Measurements from ENCODE around the gene KCNQ1. TPM values are rescaled to one million over a fixed set of nuclear protein-coding genes. Genes with fewer than 3 reads are reported as not detected.

KCNQ1 gene
- total and polyA plus RNA-seq, 9 of the 15 experiments (the other 6 are each of a cell fraction or from before 2014, with no cell fraction given), result 0.44 TPM; not detected in 8

GRCh38 chr11:2400762-2401435, 43.9 kb upstream of the KCNQ1 start (continued):
- TF ChIP-seq NKRF (IDR thresholded peaks at IDR 0.05; ENCODE audit: borderline replicate concordance), result peak; percentile 40; the same call in 1 of the 2 replicates
- no peak for TF ChIP-seq ZNF77 (CRISPR knock-in tag; IDR thresholded peaks at IDR 0.05)
- TF ChIP-seq BRF2 (IDR thresholded peaks at IDR 0.05; ENCODE audit: borderline replicate concordance, insufficient read depth, insufficient read length), result no peak
- TF ChIP-seq GATAD2A (IDR thresholded peaks at IDR 0.05), result no peak
- no peak for TF ChIP-seq CHAMP1 (IDR thresholded peaks at IDR 0.05)
- TF ChIP-seq TRIM24 (IDR thresholded peaks at IDR 0.05), result no peak
- 0 out of 2 replicates have a peak, but pooled peaks have one; percentile 58 for TF ChIP-seq BRD4 (IDR thresholded peaks at IDR 0.05)
- TF ChIP-seq ZNF217 (CRISPR knock-in tag; IDR thresholded peaks at IDR 0.05), result no peak
- TF ChIP-seq ZSCAN29 (IDR thresholded peaks at IDR 0.05), result no peak
- no peak for TF ChIP-seq CBFA2T2 (conservative IDR thresholded peaks at IDR 0.05)
- TF ChIP-seq KLF16 (IDR thresholded peaks at IDR 0.05), result no peak
- no peak for TF ChIP-seq STAG1 (CRISPR knock-in tag; IDR thresholded peaks at IDR 0.05; ENCODE audit: borderline replicate concordance)
- no peak for TF ChIP-seq TEAD1 (CRISPR knock-in tag; IDR thresholded peaks at IDR 0.05)
- no peak for TF ChIP-seq CSDE1 (IDR thresholded peaks at IDR 0.05)
- no peak for TF ChIP-seq NR3C1 (CRISPR knock-in tag; IDR thresholded peaks at IDR 0.05)
- no peak for TF ChIP-seq SRSF1 (IDR thresholded peaks at IDR 0.05; ENCODE audit: low read depth, low read length)
- 0 out of 2 replicates have a peak, but pooled peaks have one; percentile 17 for TF ChIP-seq RB1 (IDR thresholded peaks at IDR 0.05; ENCODE audit: low read depth)
- no peak for TF ChIP-seq NR1H2 (CRISPR knock-in tag; IDR thresholded peaks at IDR 0.05)
- no peak for TF ChIP-seq MYNN (IDR thresholded peaks at IDR 0.05)
- no peak for TF ChIP-seq MYNN (CRISPR knock-in tag; IDR thresholded peaks at IDR 0.05)
- no peak for TF ChIP-seq ZNF224 (CRISPR knock-in tag; IDR thresholded peaks at IDR 0.05)
- no peak for TF ChIP-seq ZC3H8 (IDR thresholded peaks at IDR 0.05)
- peak; percentile 90 for TF ChIP-seq SIN3B (IDR thresholded peaks at IDR 0.05; ENCODE audit: low read depth)
- no peak for TF ChIP-seq ZBTB33 (CRISPR knock-in tag; IDR thresholded peaks at IDR 0.05)
- TF ChIP-seq KDM2B (CRISPR knock-in tag; IDR thresholded peaks at IDR 0.05), result no peak
